OCI-LY7 (cell line): ENCODE data around the gene RASAL2.

ENCODE experiments used
- EZH2phosphoT487 ChIP-seq: fragments of 200-600 bp; sonication (generic); IDR thresholded peaks from 2 replicates; pipeline ENCODE4 v1.6.1; 2018; ENCODE audit warnings: low read depth, borderline replicate concordance, mild to moderate bottlenecking, mixed run types, antibody characterized with exemption, low read length, moderate library complexity, mixed read lengths
- TF ChIP-seq, protein P1 (sequence below): fragments of 200-600 bp; sonication (generic); conservative IDR thresholded peaks from 2 replicates; pipeline ENCODE4 v1.5.1; 2014; ENCODE audit warnings: mild to moderate bottlenecking, antibody characterized with exemption, low read length, moderate library complexity, mixed read lengths

DNA sequence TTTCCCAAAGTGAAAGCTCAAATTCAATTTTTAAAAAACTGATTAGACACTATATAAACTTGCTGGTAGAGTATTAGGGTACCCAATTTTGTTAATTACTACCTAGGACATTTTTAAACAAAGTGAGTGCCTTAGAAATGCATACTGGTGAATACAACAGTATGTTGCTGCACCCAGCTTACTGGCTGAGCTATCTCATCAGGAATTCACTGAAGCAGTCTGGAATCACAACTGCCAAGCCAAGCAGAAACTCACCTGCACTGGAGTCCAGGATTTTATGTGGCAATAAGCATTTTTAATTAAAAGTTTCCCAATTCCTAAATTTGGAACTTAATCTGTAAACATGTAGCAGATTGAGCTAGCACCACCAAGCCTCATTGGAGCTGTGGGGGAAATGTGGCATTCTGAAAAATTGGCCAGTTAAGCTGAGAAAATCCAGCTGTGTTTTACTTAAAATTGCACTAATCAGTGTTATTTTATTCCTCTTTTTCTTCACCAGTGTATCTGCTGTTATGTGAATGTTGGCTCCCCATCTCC, 341.1 kb downstream of the RASAL2 start:
- TF ChIP-seq, protein P1, sequence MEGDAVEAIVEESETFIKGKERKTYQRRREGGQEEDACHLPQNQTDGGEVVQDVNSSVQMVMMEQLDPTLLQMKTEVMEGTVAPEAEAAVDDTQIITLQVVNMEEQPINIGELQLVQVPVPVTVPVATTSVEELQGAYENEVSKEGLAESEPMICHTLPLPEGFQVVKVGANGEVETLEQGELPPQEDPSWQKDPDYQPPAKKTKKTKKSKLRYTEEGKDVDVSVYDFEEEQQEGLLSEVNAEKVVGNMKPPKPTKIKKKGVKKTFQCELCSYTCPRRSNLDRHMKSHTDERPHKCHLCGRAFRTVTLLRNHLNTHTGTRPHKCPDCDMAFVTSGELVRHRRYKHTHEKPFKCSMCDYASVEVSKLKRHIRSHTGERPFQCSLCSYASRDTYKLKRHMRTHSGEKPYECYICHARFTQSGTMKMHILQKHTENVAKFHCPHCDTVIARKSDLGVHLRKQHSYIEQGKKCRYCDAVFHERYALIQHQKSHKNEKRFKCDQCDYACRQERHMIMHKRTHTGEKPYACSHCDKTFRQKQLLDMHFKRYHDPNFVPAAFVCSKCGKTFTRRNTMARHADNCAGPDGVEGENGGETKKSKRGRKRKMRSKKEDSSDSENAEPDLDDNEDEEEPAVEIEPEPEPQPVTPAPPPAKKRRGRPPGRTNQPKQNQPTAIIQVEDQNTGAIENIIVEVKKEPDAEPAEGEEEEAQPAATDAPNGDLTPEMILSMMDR = no peak
- no peak for TF ChIP-seq EZH2phosphoT487
